IMR-90 (cell line): ENCODE measurements around the gene DCHS2. TPM values are rescaled to one million over a fixed set of nuclear protein-coding genes. Genes with fewer than 3 reads are reported as not detected.

Source experiments
- ATAC-seq: fragments of 200-7000 bp; cut with Tn5 transposase; 2 replicates; pipeline ENCODE4 v1.9.1; 2020; ENCODE audit warnings: low read depth, mild to moderate bottlenecking, moderate library complexity
- BruUV-seq: library from RNA; stranded (reverse); fragments of 400-500 nt; replicated peaks from 2 replicates; lab custom pipeline; 2021; lab: Mats Ljungman, UMichigan
- CTCF ChIA-PET: fragments of 300-600 bp; formaldehyde crosslinking; extraction: SDS; loops from one replicate; lab custom pipeline; 2021; ENCODE audit warnings: antibody characterized with exemption; lab: Yijun Ruan, JAX
- POLR2A ChIA-PET: fragments of 300-600 bp; sonication (Branson Sonifier 250); formaldehyde crosslinking; loops from one replicate; lab custom pipeline; 2022; ENCODE audit warnings: antibody characterized with exemption; ENCODE audit not compliant: unreplicated experiment; lab: Charles Lee
- DNase-seq: peaks from one replicate; pipeline ENCODE4 v3.0.0; 2013
- H2AFZ ChIP-seq: replicated peaks from 2 replicates; pipeline ENCODE3; 2013; ENCODE audit warnings: low read length, mild to moderate bottlenecking; ENCODE audit not compliant: poor library complexity
- H2AK5ac ChIP-seq: 2 replicates; pipeline ENCODE4 v1.6.1; 2013; ENCODE audit warnings: low read depth, low read length, inconsistent platforms
- H2AK9ac ChIP-seq: replicated peaks from 2 replicates; pipeline ENCODE3; 2013; ENCODE audit warnings: mild to moderate bottlenecking, low read depth, low read length, moderate library complexity; ENCODE audit not compliant: poor library complexity
- H2BK120ac ChIP-seq: 2 replicates; pipeline ENCODE4 v1.6.1; 2013; ENCODE audit warnings: low read depth, low read length, inconsistent platforms
- H2BK15ac ChIP-seq: 3 replicates; pipeline ENCODE4 v1.6.1; 2013; ENCODE audit warnings: low read depth, low read length, inconsistent platforms
- H2BK20ac ChIP-seq: 2 replicates; pipeline ENCODE4 v1.6.1; 2013; ENCODE audit warnings: low read depth, mild to moderate bottlenecking, inconsistent platforms, low read length, moderate library complexity
- H2BK5ac ChIP-seq: 2 replicates; pipeline ENCODE4 v1.6.1; 2013; ENCODE audit warnings: mild to moderate bottlenecking, low read depth, low read length, inconsistent platforms; ENCODE audit not compliant: poor library complexity, severe bottlenecking
- H3K14ac ChIP-seq: replicated peaks from 2 replicates; pipeline ENCODE4 v1.6.1; 2013; ENCODE audit warnings: low read depth, low read length, inconsistent platforms
- H3K18ac ChIP-seq: 2 replicates; pipeline ENCODE4 v1.6.1; 2013; ENCODE audit warnings: low read depth, low read length, control low read depth
- H3K23ac ChIP-seq: 2 replicates; pipeline ENCODE4 v1.6.1; 2013; ENCODE audit warnings: low read depth, low read length, inconsistent platforms
- H3K27ac ChIP-seq: 2 replicates; pipeline ENCODE4 v1.5.1; 2013; ENCODE audit warnings: mild to moderate bottlenecking, control low read depth, low read length; ENCODE audit not compliant: insufficient read depth
- H3K27me3 ChIP-seq: 2 replicates; pipeline ENCODE4 v1.6.1; 2013; ENCODE audit warnings: low read length; ENCODE audit not compliant: control insufficient read depth, insufficient read depth
- H3K36me3 ChIP-seq: 2 replicates; pipeline ENCODE4 v1.6.1; 2013; ENCODE audit warnings: low read length, mixed read lengths; ENCODE audit not compliant: control insufficient read depth, insufficient read depth
- H3K4ac ChIP-seq: 2 replicates; pipeline ENCODE4 v1.6.1; 2013; ENCODE audit warnings: low read depth, low read length, inconsistent platforms
- H3K4me1 ChIP-seq: 2 replicates; pipeline ENCODE4 v1.6.1; 2013; ENCODE audit warnings: low read length, mixed read lengths; ENCODE audit not compliant: control insufficient read depth, insufficient read depth
- H3K4me2 ChIP-seq: 2 replicates; pipeline ENCODE4 v1.6.1; 2013; ENCODE audit warnings: low read depth, mild to moderate bottlenecking, control low read depth, low read length, moderate library complexity
- H3K4me3 ChIP-seq: 2 replicates; pipeline ENCODE4 v1.5.1; 2013; ENCODE audit warnings: low read depth, mild to moderate bottlenecking, control low read depth, low read length, moderate library complexity; ENCODE audit not compliant: insufficient read depth
- H3K56ac ChIP-seq: 2 replicates; pipeline ENCODE4 v1.6.1; 2013; ENCODE audit warnings: low read length, inconsistent platforms; ENCODE audit not compliant: insufficient read depth; ENCODE audit errors: extremely low read depth
- H3K79me1 ChIP-seq, 2 experiments: 2 replicates each; pipeline ENCODE4 v1.6.1; 2013; ENCODE audit warnings: low read length in 2 of 2, inconsistent platforms in 1 of 2, low read depth in 1 of 2
- H3K9ac ChIP-seq: 2 replicates; pipeline ENCODE4 v1.6.1; 2013; ENCODE audit warnings: low read depth, low read length, control low read depth
- H3K9me1 ChIP-seq: 2 replicates; pipeline ENCODE4 v1.6.1; 2013; ENCODE audit warnings: low read length, inconsistent platforms; ENCODE audit not compliant: insufficient read depth
- H3K9me3 ChIP-seq: 2 replicates; pipeline ENCODE4 v1.6.1; 2013; ENCODE audit warnings: low read length; ENCODE audit not compliant: control insufficient read depth, insufficient read depth
- H4K20me1 ChIP-seq: 2 replicates; pipeline ENCODE4 v1.6.1; 2013; ENCODE audit warnings: low read length, inconsistent platforms; ENCODE audit not compliant: insufficient read depth
- H4K5ac ChIP-seq: 2 replicates; pipeline ENCODE4 v1.6.1; 2013; ENCODE audit warnings: mild to moderate bottlenecking, low read depth, low read length, control low read depth
- H4K8ac ChIP-seq, 2 experiments: 2 replicates each; pipeline ENCODE4 v1.6.1; 2013; ENCODE audit warnings: low read depth in 2 of 2, low read length in 2 of 2, control low read depth in 1 of 2, inconsistent platforms in 1 of 2
- H4K91ac ChIP-seq: 2 replicates; pipeline ENCODE4 v1.6.1; 2013; ENCODE audit warnings: low read depth, low read length, inconsistent platforms; ENCODE audit not compliant: insufficient read depth
- BHLHE40 ChIP-seq: fragments of 150-350 bp; IDR thresholded peaks from 2 replicates; pipeline ENCODE4 v1.6.1; 2016; ENCODE audit warnings: mild to moderate bottlenecking, low read depth, low read length
- CEBPB ChIP-seq: IDR thresholded peaks from 2 replicates; pipeline ENCODE4 v1.6.1; 2012; ENCODE audit warnings: low read depth, low read length, improper control_type of control experiment
- CHD1 ChIP-seq: IDR thresholded peaks from 2 replicates; pipeline ENCODE4 v1.6.1; 2012; ENCODE audit warnings: low read depth, low read length, improper control_type of control experiment
- FOS ChIP-seq: fragments of 150-350 bp; IDR thresholded peaks from 2 replicates; pipeline ENCODE4 v1.6.1; 2016; ENCODE audit warnings: low read depth, low read length
- MAFK ChIP-seq: IDR thresholded peaks from 2 replicates; pipeline ENCODE4 v1.6.1; 2012; ENCODE audit warnings: low read depth, low read length, improper control_type of control experiment
- MAZ ChIP-seq: IDR thresholded peaks from 2 replicates; pipeline ENCODE4 v1.6.1; 2012; ENCODE audit warnings: low read depth, mild to moderate bottlenecking, low read length, improper control_type of control experiment, moderate library complexity, borderline replicate concordance
- MXI1 ChIP-seq: IDR thresholded peaks from 2 replicates; pipeline ENCODE4 v1.6.1; 2012; ENCODE audit warnings: low read depth, mild to moderate bottlenecking, low read length, moderate library complexity, borderline replicate concordance
- NFE2L2 ChIP-seq: fragments of 150-350 bp; IDR thresholded peaks from 2 replicates; pipeline ENCODE4 v1.6.1; 2016; ENCODE audit warnings: low read depth, mild to moderate bottlenecking, low read length
- POLR2A ChIP-seq: IDR thresholded peaks from 2 replicates; pipeline ENCODE4 v1.6.1; 2012; ENCODE audit warnings: mild to moderate bottlenecking, low read depth, low read length
- RAD21 ChIP-seq: IDR thresholded peaks from 2 replicates; pipeline ENCODE4 v1.6.1; 2012; ENCODE audit warnings: low read length, improper control_type of control experiment
- RCOR1 ChIP-seq: IDR thresholded peaks from 2 replicates; pipeline ENCODE4 v1.6.1; 2012; ENCODE audit warnings: mild to moderate bottlenecking, low read length, improper control_type of control experiment; ENCODE audit not compliant: insufficient replicate concordance
- RFX5 ChIP-seq: IDR thresholded peaks from 2 replicates; pipeline ENCODE4 v1.8.0; 2012; ENCODE audit warnings: low read depth, mild to moderate bottlenecking, low read length, moderate library complexity
- SMC3 ChIP-seq: fragments of 150-350 bp; IDR thresholded peaks from 2 replicates; pipeline ENCODE4 v1.6.1; 2016; ENCODE audit warnings: low read depth, mild to moderate bottlenecking, antibody characterized with exemption, low read length, moderate library complexity
- WGBS, 2 experiments: methylation state at CpG; one replicate each; pipeline versions ENCODE4 v1.1.5 to v1.1.7; 2013; ENCODE audit warnings: missing lambda C conversion rate in 2 of 2; ENCODE audit not compliant: insufficient read length in 1 of 2; ENCODE audit errors: extremely low coverage in 2 of 2; 5-methylcytosine and 5-hydroxymethylcytosine counted together
- dilution Hi-C: fragments of 300-500 bp; cut with HindIII; formaldehyde crosslinking; loops from one replicate; pipeline ENCODE4 v1.14.3; 2018; ENCODE audit warnings: low sequenced_read_pairs; ENCODE audit not compliant: unreplicated experiment
- in situ Hi-C: fragments of 300-500 bp; cut with MboI; formaldehyde crosslinking; loops from 3 replicates; pipeline ENCODE4 v1.14.3; 2019; ENCODE audit warnings: low sequenced_read_pairs, inconsistent platforms, mixed read lengths
- intact Hi-C: fragments of 100-400 bp; cut with micrococcal nuclease; formaldehyde crosslinking; loops from 2 replicates; pipeline ENCODE4 v1.10.0; 2022
- polyA plus RNA-seq, 3 experiments: library from polyadenylated mRNA; depleted of rRNA; stranded (reverse); fragments of >200 nt; gene quantifications; 2 replicates each; pipeline ENCODE4 v1.2.3, GENCODE V29; 2012; ENCODE audit warnings: low replicate concordance in 1 of 3
- total RNA-seq: library from RNA; depleted of rRNA; stranded (reverse); fragments of >200 nt; gene quantifications from 2 replicates; pipeline ENCODE4 v1.2.3, GENCODE V29; 2012
- TF ChIP-seq, protein P1 (sequence below): fragments of 150-350 bp; IDR thresholded peaks from 2 replicates; pipeline ENCODE4 v1.6.1; 2017; ENCODE audit warnings: mild to moderate bottlenecking, antibody characterized with exemption, low read length, low read depth
- TF ChIP-seq, protein P2 (sequence below): fragments of 150-350 bp; IDR thresholded peaks from 2 replicates; pipeline ENCODE4 v1.6.1; 2016; ENCODE audit warnings: low read depth, mild to moderate bottlenecking, low read length, moderate library complexity, borderline replicate concordance
- TF ChIP-seq, protein P3 (sequence below): conservative IDR thresholded peaks from 2 replicates; pipeline ENCODE4 v1.5.1; 2012; ENCODE audit warnings: mild to moderate bottlenecking, low read depth, low read length, improper control_type of control experiment

DCHS2 gene
- total and polyA plus RNA-seq, 2 of the 4 experiments (the other 2 are of a cell fraction): not detected

DNA sequence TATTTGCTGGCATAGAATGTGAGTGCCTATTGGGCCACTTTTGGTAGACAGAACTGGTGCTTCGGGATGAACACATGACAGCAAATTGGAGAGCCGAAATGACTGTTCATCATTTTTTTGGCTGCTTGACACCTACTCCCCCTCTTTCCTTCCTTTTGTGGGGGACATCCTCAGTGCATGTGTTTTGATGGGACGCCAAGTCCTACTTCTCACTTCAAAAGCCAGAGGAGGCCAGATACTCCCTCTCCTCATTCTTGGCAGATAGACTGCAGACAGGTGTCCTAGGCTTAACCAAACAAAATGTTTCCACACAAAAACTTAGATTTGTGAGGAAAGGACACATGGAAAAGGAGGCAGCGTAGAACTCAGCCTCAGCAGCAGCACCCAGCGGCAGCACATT is 62.4 kb downstream of the DCHS2 start:
- H2BK5ac ChIP-seq: no peak overlapping the region
- BruUV-seq: no TSS peak
- intact Hi-C loops (no loop called here), dilution Hi-C loops (no loop called here), in situ Hi-C loops (no loop called here)
- no peak overlapping the region for H2AK9ac ChIP-seq
- CTCF ChIA-PET: no interaction called here
- no peaks in the 10 kb centered on the region for H3K36me3 ChIP-seq
- H2BK120ac ChIP-seq: no peak overlapping the region
- no peaks in the 10 kb centered on the region for H3K9me3 ChIP-seq
- H4K20me1 ChIP-seq: no peaks in the 10 kb centered on the region
- H4K5ac ChIP-seq: no peak overlapping the region
- no peak overlapping the region for H3K56ac ChIP-seq
- H3K9me1 ChIP-seq: no peaks in the 10 kb centered on the region
- H3K9ac ChIP-seq: no peak overlapping the region
- no peaks in the 10 kb centered on the region; the same call in 1 of the 2 replicates for H3K27me3 ChIP-seq
- H3K18ac ChIP-seq: no peak overlapping the region
- H3K23ac ChIP-seq: no peak overlapping the region
- H3K27ac ChIP-seq: no peak overlapping the region
- no peak overlapping the region for H3K14ac ChIP-seq
- no peak overlapping the region for H2BK15ac ChIP-seq
- no peak overlapping the region for H2BK20ac ChIP-seq
- no peak overlapping the region for H2AFZ ChIP-seq
- WGBS, 2 experiments: 70% methylated on average over 2 of the region's 5 CpGs; no CpG with 5 or more reads in 1 of the 2 experiments
- H4K8ac ChIP-seq: no peak overlapping the region
- no peak overlapping the region for H4K91ac ChIP-seq
- H3K4me2 ChIP-seq: no peak overlapping the region
- TF ChIP-seq RAD21: no peak
- no peak for TF ChIP-seq MXI1
- TF ChIP-seq, protein P1, sequence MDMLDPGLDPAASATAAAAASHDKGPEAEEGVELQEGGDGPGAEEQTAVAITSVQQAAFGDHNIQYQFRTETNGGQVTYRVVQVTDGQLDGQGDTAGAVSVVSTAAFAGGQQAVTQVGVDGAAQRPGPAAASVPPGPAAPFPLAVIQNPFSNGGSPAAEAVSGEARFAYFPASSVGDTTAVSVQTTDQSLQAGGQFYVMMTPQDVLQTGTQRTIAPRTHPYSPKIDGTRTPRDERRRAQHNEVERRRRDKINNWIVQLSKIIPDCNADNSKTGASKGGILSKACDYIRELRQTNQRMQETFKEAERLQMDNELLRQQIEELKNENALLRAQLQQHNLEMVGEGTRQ: no peak
- TF ChIP-seq CHD1: no peak
- no peak for TF ChIP-seq CEBPB
- no peak for TF ChIP-seq MAFK
- no peak for TF ChIP-seq POLR2A
- TF ChIP-seq SMC3: no peak
- TF ChIP-seq BHLHE40: no peak
- no peak for TF ChIP-seq FOS
- TF ChIP-seq, protein P2, sequence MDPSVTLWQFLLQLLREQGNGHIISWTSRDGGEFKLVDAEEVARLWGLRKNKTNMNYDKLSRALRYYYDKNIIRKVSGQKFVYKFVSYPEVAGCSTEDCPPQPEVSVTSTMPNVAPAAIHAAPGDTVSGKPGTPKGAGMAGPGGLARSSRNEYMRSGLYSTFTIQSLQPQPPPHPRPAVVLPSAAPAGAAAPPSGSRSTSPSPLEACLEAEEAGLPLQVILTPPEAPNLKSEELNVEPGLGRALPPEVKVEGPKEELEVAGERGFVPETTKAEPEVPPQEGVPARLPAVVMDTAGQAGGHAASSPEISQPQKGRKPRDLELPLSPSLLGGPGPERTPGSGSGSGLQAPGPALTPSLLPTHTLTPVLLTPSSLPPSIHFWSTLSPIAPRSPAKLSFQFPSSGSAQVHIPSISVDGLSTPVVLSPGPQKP: no peak
- TF ChIP-seq MAZ: no peak
- TF ChIP-seq RCOR1: no peak
- TF ChIP-seq RFX5: no peak
- TF ChIP-seq NFE2L2: no peak
- TF ChIP-seq, protein P3, sequence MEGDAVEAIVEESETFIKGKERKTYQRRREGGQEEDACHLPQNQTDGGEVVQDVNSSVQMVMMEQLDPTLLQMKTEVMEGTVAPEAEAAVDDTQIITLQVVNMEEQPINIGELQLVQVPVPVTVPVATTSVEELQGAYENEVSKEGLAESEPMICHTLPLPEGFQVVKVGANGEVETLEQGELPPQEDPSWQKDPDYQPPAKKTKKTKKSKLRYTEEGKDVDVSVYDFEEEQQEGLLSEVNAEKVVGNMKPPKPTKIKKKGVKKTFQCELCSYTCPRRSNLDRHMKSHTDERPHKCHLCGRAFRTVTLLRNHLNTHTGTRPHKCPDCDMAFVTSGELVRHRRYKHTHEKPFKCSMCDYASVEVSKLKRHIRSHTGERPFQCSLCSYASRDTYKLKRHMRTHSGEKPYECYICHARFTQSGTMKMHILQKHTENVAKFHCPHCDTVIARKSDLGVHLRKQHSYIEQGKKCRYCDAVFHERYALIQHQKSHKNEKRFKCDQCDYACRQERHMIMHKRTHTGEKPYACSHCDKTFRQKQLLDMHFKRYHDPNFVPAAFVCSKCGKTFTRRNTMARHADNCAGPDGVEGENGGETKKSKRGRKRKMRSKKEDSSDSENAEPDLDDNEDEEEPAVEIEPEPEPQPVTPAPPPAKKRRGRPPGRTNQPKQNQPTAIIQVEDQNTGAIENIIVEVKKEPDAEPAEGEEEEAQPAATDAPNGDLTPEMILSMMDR: no peak
- ATAC-seq (no peak), DNase-seq (no peak)
- POLR2A ChIA-PET: no interaction called here
- H3K4me3 ChIP-seq: no peak overlapping the region
- H2AK5ac ChIP-seq: no peak overlapping the region
- no peak overlapping the region for H3K4ac ChIP-seq
- H3K4me1 ChIP-seq: no peaks in the 10 kb centered on the region
- H3K79me1 ChIP-seq: no peaks in the 10 kb centered on the region
